H9 (cell line): Measurements from ENCODE around the gene OR5H2. TPM values are rescaled to one million over a fixed set of nuclear protein-coding genes. Genes with fewer than 3 reads are reported as not detected.

Source experiments
- DNase-seq: peaks from one replicate; pipeline ENCODE4 v3.0.0-alpha.2; 2017
- H2AFZ ChIP-seq: one replicate; pipeline ENCODE4 v1.6.1; 2013; ENCODE audit warnings: mild to moderate bottlenecking, low read length, control low read depth, moderate library complexity
- H2AK5ac ChIP-seq: 2 replicates; pipeline ENCODE4 v1.6.1; 2013; ENCODE audit warnings: low read length, control low read depth, mixed read lengths; ENCODE audit not compliant: insufficient read length
- H2BK120ac ChIP-seq: one replicate; pipeline ENCODE4 v1.6.1; 2013; ENCODE audit warnings: low read depth, mild to moderate bottlenecking, low read length, control low read depth, inconsistent platforms; ENCODE audit not compliant: poor library complexity, severe bottlenecking
- H2BK12ac ChIP-seq: 2 replicates; pipeline ENCODE4 v1.6.1; 2013; ENCODE audit warnings: low read length, control low read depth, mixed read lengths, low read depth; ENCODE audit not compliant: insufficient read length
- H2BK15ac ChIP-seq: 2 replicates; pipeline ENCODE4 v1.6.1; 2013; ENCODE audit warnings: low read depth, low read length, control low read depth
- H2BK20ac ChIP-seq: one replicate; pipeline ENCODE4 v1.6.1; 2013; ENCODE audit warnings: low read depth, mild to moderate bottlenecking, low read length, control low read depth, inconsistent platforms; ENCODE audit not compliant: poor library complexity, severe bottlenecking
- H2BK5ac ChIP-seq: 2 replicates; pipeline ENCODE4 v1.6.1; 2013; ENCODE audit warnings: low read length, control low read depth, mixed read lengths; ENCODE audit not compliant: insufficient read length
- H3K14ac ChIP-seq: 2 replicates; pipeline ENCODE4 v1.6.1; 2013; ENCODE audit warnings: low read length, control low read depth; ENCODE audit not compliant: insufficient read depth
- H3K18ac ChIP-seq: 2 replicates; pipeline ENCODE4 v1.6.1; 2013; ENCODE audit warnings: low read depth, mild to moderate bottlenecking, mixed read lengths, low read length, control low read depth; ENCODE audit not compliant: insufficient read length
- H3K23ac ChIP-seq: 2 replicates; pipeline ENCODE4 v1.6.1; 2013; ENCODE audit warnings: low read length, control low read depth, mixed read lengths, low read depth; ENCODE audit not compliant: insufficient read length
- H3K23me2 ChIP-seq: 2 replicates; pipeline ENCODE4 v1.6.1; 2013; ENCODE audit warnings: low read depth, mild to moderate bottlenecking, mixed read lengths, low read length, control low read depth; ENCODE audit not compliant: insufficient read length, poor library complexity, severe bottlenecking
- H3K27ac ChIP-seq: 2 replicates; pipeline ENCODE4 v1.5.1; 2013; ENCODE audit warnings: low read length, control low read depth, mixed read lengths, low read depth; ENCODE audit not compliant: insufficient read length
- H3K27me3 ChIP-seq: 2 replicates; pipeline ENCODE4 v1.6.1; 2013; ENCODE audit warnings: low read length, control low read depth, inconsistent platforms; ENCODE audit not compliant: insufficient read depth
- H3K4ac ChIP-seq: 2 replicates; pipeline ENCODE4 v1.6.1; 2013; ENCODE audit warnings: low read depth, mild to moderate bottlenecking, control low read depth, inconsistent platforms, low read length, moderate library complexity
- H3K4me1 ChIP-seq: 2 replicates; pipeline ENCODE4 v1.6.1; 2013; ENCODE audit warnings: low read length, control low read depth, inconsistent platforms; ENCODE audit not compliant: insufficient read depth
- H3K4me2 ChIP-seq: 2 replicates; pipeline ENCODE4 v1.6.1; 2013; ENCODE audit warnings: low read length, control low read depth, mixed read lengths; ENCODE audit not compliant: insufficient read length, insufficient read depth
- H3K56ac ChIP-seq: 2 replicates; pipeline ENCODE4 v1.6.1; 2013; ENCODE audit warnings: low read depth, mild to moderate bottlenecking, mixed read lengths, low read length, control low read depth; ENCODE audit not compliant: insufficient read length
- H3K79me1 ChIP-seq: 2 replicates; pipeline ENCODE4 v1.6.1; 2013; ENCODE audit warnings: low read depth, mild to moderate bottlenecking, moderate library complexity, low read length, control low read depth, inconsistent platforms; ENCODE audit not compliant: insufficient read depth, poor library complexity, severe bottlenecking
- H3K79me2 ChIP-seq: 2 replicates; pipeline ENCODE4 v1.6.1; 2013; ENCODE audit warnings: low read length, control low read depth, inconsistent platforms; ENCODE audit not compliant: insufficient read depth
- H3K9ac ChIP-seq: 2 replicates; pipeline ENCODE4 v1.6.1; 2013; ENCODE audit warnings: low read length, control low read depth, mixed read lengths; ENCODE audit not compliant: insufficient read length; ENCODE audit errors: extremely low read depth
- H3K9me3 ChIP-seq: one replicate; pipeline ENCODE4 v1.6.1; 2013; ENCODE audit warnings: low read depth, low read length, inconsistent platforms; ENCODE audit not compliant: control insufficient read depth
- H3T11ph ChIP-seq: one replicate; pipeline ENCODE4 v1.6.1; 2013; ENCODE audit warnings: mild to moderate bottlenecking, low read length, control low read depth, inconsistent platforms
- H4K20me1 ChIP-seq: one replicate; pipeline ENCODE4 v1.6.1; 2013; ENCODE audit not compliant: control insufficient read depth, insufficient read length, insufficient read depth
- H4K5ac ChIP-seq: 2 replicates; pipeline ENCODE4 v1.6.1; 2013; ENCODE audit warnings: low read depth, mild to moderate bottlenecking, mixed read lengths, low read length, control low read depth; ENCODE audit not compliant: insufficient read length
- H4K8ac ChIP-seq: replicated peaks from 2 replicates; pipeline ENCODE4 v1.6.1; 2013; ENCODE audit warnings: low read length, control low read depth, mixed read lengths, low read depth; ENCODE audit not compliant: insufficient read length
- H4K91ac ChIP-seq: 2 replicates; pipeline ENCODE4 v1.6.1; 2013; ENCODE audit warnings: low read depth, mild to moderate bottlenecking, moderate library complexity, mixed read lengths, low read length, control low read depth; ENCODE audit not compliant: insufficient read length
- H3K27ac Mint-ChIP-seq, 3 experiments: 2 replicates in 2 of 3; 3 replicates in 1 of 3; pipeline ENCODE4 v1.8.0; 2020 to 2021; ENCODE audit warnings: mixed read lengths in 3 of 3, mild to moderate bottlenecking in 1 of 3, moderate library complexity in 1 of 3
- H3K27me3 Mint-ChIP-seq: 2 replicates; pipeline ENCODE4 v1.8.0; 2021; ENCODE audit warnings: low read depth, mild to moderate bottlenecking, moderate library complexity, mixed read lengths
- H3K36me3 Mint-ChIP-seq, 3 experiments: 2 replicates in 2 of 3; 3 replicates in 1 of 3; pipeline ENCODE4 v1.8.0; 2020 to 2021; ENCODE audit warnings: low read depth in 3 of 3, mixed read lengths in 3 of 3; ENCODE audit not compliant: insufficient read depth in 1 of 3
- H3K4me1 Mint-ChIP-seq, 2 experiments: 2 replicates each; pipeline ENCODE4 v1.8.0; 2020; ENCODE audit warnings: mixed read lengths in 2 of 2
- H3K4me3 Mint-ChIP-seq, 2 experiments: 2 replicates in 1 of 2; 3 replicates in 1 of 2; pipeline ENCODE4 v1.8.0; 2020 to 2021; ENCODE audit warnings: mild to moderate bottlenecking in 2 of 2, mixed read lengths in 2 of 2, moderate library complexity in 1 of 2
- H3K9me3 Mint-ChIP-seq, 2 experiments: 2 replicates in 1 of 2; 3 replicates in 1 of 2; pipeline ENCODE4 v1.8.0; 2020; ENCODE audit warnings: mild to moderate bottlenecking in 2 of 2, mixed read lengths in 2 of 2, moderate library complexity in 1 of 2
- CTCF ChIP-seq: fragments of 200-600 bp; sonication (generic); conservative IDR thresholded peaks from 3 replicates; pipeline ENCODE4 v1.8.0; 2021; ENCODE audit warnings: antibody characterized with exemption, mild to moderate bottlenecking
- total RNA-seq: library from RNA; stranded (reverse); gene quantifications from 2 replicates; pipeline ENCODE4 v1.2.1, GENCODE V29; 2021

The OR5H2 gene
- total RNA-seq, 1 experiment from 2014 or later, result not detected

- Histone ChIP-seq H2BK15ac (no peak overlapping the region), H4K5ac (no peak overlapping the region), H3T11ph (no peak overlapping the region), H3K79me1 (peaks cover 3% of the 10 kb centered on the region), H3K79me2 (peaks cover 27% of the 10 kb centered on the region; the same call in 1 of the 2 replicates), H2AK5ac (no peak overlapping the region), H2AFZ (no peak overlapping the region), H2BK120ac (no peak overlapping the region), H3K4me1 (peaks cover 8% of the 10 kb centered on the region; the same call in 1 of the 2 replicates), H3K27me3 (no peaks in the 10 kb centered on the region), H3K56ac (no peak overlapping the region), H3K9ac (peak overlapping the region; percentile 38), H3K18ac (no peak overlapping the region), H3K27ac (no peak overlapping the region), H3K4ac (no peak overlapping the region), H4K8ac (no peak overlapping the region), H4K20me1 (no peaks in the 10 kb centered on the region), H2BK5ac (no peak overlapping the region), H3K4me2 (peak overlapping the region; percentile 92), H2BK12ac (no peak overlapping the region), H4K91ac (no peak overlapping the region), H2BK20ac (no peak overlapping the region), H3K14ac (no peak overlapping the region), H3K23ac (no peak overlapping the region), H3K9me3 (no peaks in the 10 kb centered on the region), H3K23me2 (peaks cover 4% of the 10 kb centered on the region)
- DNase-seq, result no peak
- TF ChIP-seq CTCF, result no peak
- Mint-ChIP-seq H3K36me3 (peaks cover 0 to 29% (median 0%) of the 10 kb centered on the region in 3 experiments; a peak in 4 of 7 replicates), H3K27me3 (no peaks in the 10 kb centered on the region), H3K4me3 (peak overlapping the region in 1 of 2 experiments; percentile 77; a peak in 2 of 5 replicates), H3K27ac (no peak overlapping the region), H3K4me1 (peaks cover 49 to 65% of the 10 kb centered on the region in 2 experiments), H3K9me3 (no peaks in the 10 kb centered on the region; a peak in 1 of 5 replicates)
Measured at GRCh38 chr3:98323425-98323824, 41.1 kb downstream of the OR5H2 start.
